ENCODE measurements around the gene HK3.

DNA sequence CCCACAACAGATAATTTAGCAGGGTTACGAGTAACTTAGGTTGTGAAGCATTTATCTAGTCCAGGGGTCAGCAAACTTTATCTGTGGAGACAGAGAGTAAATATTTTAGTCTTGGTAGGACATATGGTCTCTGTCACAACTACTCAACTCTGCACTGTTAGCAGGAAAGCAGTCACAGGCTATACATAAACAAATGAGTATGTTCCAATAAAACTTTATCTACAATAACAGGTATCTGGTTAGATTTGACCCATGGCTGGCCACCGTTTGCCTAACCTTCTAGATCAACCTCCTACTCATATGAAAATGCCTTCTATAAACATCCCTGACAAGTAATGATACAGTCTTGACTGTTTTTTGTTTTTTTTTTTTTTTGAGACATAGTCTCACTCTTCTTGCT is 13.0 kb upstream of the HK3 start:
- TF ChIP-seq, protein P1, sequence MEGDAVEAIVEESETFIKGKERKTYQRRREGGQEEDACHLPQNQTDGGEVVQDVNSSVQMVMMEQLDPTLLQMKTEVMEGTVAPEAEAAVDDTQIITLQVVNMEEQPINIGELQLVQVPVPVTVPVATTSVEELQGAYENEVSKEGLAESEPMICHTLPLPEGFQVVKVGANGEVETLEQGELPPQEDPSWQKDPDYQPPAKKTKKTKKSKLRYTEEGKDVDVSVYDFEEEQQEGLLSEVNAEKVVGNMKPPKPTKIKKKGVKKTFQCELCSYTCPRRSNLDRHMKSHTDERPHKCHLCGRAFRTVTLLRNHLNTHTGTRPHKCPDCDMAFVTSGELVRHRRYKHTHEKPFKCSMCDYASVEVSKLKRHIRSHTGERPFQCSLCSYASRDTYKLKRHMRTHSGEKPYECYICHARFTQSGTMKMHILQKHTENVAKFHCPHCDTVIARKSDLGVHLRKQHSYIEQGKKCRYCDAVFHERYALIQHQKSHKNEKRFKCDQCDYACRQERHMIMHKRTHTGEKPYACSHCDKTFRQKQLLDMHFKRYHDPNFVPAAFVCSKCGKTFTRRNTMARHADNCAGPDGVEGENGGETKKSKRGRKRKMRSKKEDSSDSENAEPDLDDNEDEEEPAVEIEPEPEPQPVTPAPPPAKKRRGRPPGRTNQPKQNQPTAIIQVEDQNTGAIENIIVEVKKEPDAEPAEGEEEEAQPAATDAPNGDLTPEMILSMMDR (IDR thresholded peaks at IDR 0.05), result no peak
- no peak for TF ChIP-seq POLR2A (IDR thresholded peaks at IDR 0.05)

Data from right lobe of liver (tissue), 4 donors.